Astrocyte of the cerebellum (primary cell): ENCODE measurements around the gene GUCA2A.

Experiments
- DNase-seq: peaks from one replicate; pipeline ENCODE4 v3.0.0-alpha.2; 2011; ENCODE audit warnings: low read depth
- H3K4me3 ChIP-seq: 2 replicates; pipeline ENCODE4 v1.5.1; 2011; ENCODE audit warnings: mild to moderate bottlenecking, low read depth, low read length, moderate library complexity
- in situ Hi-C: cut with HindIII; loops from 2 replicates; pipeline ENCODE4 v1.10.0; 2017; ENCODE audit warnings: low sequenced_read_pairs
- TF ChIP-seq, protein P1 (sequence below): IDR thresholded peaks from 2 replicates; pipeline ENCODE4 v1.5.1; 2012; ENCODE audit warnings: low read length, low read depth, moderate library complexity, mild to moderate bottlenecking; ENCODE audit errors: missing control alignments

The GUCA2A gene

DNA sequence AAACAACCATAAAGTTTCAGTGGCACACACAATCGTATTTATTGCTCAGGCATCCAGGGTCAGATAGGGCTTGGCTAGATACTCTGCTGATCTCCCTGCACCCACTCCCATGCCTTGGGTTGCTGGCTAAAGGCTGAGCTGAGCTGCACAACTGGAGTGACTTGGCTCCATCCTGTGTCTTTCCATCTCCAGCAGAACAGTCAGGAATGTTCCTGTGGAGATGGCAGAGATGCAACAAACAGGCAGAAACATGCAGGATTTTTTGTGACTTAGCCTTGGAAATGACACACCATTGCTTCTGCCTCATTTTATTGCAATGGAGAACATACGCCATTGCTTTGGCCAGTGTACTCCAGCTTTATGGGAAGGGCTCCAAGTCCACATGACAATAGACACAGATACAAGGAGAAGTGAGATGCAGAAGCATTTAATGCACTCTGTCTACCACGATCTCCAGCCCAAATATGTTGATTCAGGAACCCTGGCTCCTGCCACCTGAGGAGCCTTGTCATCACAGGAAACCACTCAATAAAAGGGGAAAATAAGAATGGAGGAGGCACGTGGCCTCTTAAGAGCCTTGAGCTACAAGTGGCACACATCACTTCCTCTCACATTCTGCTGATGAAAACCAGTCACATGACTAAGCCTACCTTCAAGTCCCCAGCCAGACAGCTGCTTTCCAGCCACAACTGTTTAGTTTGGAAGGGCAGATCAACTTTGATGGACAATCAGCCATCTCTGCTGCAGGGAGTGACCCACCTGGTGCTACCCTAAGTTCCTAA is 21.5 kb downstream of the GUCA2A start:
- in situ Hi-C loops, result no loop called here

DNA sequence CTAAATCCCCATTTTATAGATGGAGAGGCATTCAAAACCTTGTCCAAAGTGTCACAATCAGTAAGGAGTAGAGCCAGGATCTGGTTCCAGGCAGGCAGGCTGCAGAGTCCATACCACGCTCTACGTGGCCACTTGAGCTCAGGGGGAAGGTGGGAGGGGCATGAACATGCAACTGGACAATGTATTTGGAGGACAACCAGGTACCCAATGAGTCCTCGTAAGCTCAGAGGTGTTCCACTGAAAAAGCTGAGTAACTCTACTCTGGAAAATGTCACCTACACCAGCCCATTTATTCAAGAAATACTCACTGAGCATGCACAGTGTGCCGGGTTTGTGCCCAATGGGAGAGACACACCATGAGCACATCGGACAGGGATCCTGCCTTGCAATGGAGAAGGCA is 22.6 kb downstream of the GUCA2A start:
- no peak for DNase-seq
- no peak overlapping the region for H3K4me3 ChIP-seq
- in situ Hi-C loops, result no loop called here
- TF ChIP-seq, protein P1, sequence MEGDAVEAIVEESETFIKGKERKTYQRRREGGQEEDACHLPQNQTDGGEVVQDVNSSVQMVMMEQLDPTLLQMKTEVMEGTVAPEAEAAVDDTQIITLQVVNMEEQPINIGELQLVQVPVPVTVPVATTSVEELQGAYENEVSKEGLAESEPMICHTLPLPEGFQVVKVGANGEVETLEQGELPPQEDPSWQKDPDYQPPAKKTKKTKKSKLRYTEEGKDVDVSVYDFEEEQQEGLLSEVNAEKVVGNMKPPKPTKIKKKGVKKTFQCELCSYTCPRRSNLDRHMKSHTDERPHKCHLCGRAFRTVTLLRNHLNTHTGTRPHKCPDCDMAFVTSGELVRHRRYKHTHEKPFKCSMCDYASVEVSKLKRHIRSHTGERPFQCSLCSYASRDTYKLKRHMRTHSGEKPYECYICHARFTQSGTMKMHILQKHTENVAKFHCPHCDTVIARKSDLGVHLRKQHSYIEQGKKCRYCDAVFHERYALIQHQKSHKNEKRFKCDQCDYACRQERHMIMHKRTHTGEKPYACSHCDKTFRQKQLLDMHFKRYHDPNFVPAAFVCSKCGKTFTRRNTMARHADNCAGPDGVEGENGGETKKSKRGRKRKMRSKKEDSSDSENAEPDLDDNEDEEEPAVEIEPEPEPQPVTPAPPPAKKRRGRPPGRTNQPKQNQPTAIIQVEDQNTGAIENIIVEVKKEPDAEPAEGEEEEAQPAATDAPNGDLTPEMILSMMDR, result no peak

More for the DNA sequence above, 21.5 kb downstream of the GUCA2A start:
- TF ChIP-seq, protein P1, result no peak
- DNase-seq, result no peak
- H3K4me3 ChIP-seq, result no peak overlapping the region

DNA sequence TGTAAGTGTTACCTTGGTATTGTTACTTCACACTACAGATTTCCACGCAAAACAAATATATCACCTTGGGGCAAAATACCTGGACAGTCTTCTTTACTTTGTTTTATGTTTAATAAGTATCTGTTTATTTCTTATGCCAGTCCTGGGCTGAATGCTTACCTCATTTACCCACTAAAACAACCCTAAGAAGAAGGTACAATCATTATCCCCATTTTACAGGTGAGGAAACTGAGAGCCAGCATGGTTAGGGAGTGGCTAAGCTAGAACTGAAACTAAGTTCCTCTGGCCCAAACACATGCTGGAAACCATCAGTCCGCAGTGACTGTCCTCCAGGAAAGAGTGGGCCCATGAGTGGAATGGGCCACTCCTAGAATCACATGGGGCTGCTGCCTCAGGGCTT is 24.4 kb downstream of the GUCA2A start:
- no peak overlapping the region for H3K4me3 ChIP-seq
- DNase-seq, result no peak
- in situ Hi-C loops, result no loop called here
- TF ChIP-seq, protein P1, result no peak

DNA sequence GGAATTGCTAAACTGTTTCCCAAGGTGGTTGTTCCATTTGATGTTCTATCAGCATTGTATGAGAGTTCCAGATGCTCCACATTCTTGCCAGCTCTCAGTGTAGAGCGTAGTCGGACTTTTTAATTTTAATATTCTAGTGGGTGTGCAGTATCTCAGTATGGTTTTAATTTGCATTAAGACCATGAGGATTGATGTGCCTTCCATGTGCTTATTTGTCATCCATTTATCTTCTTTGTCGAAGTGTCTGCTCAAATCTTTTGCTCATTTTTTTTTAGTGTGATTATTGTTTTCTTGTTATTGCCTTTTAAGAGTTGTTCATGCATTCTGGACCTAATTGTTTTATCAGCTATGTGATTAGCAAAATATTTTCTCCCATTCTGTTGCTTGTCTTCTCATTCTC is 25.1 kb downstream of the GUCA2A start:
- DNase-seq, result no peak
- TF ChIP-seq, protein P1, result no peak
- in situ Hi-C loops, result no loop called here
- H3K4me3 ChIP-seq, result no peak overlapping the region

DNA sequence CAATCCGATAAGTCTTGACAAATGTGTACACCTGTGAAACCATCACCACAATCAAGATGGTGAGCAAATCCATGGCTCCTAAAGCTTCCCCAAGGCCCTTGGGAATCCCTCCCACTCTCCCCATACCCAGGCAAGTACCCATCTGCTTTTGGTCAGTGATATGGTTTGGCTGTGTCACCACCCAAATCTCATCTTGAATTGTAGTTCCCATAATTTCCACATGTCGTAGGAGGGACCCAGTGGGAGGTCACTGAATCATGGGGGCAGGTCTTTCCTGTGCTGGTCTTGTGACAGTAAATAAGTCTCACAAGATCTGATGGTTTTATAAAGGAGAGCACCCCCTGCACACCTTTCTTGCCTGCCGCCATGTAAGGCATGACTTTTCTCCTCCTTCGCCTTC is 26.0 kb downstream of the GUCA2A start:
- TF ChIP-seq, protein P1, result no peak
- in situ Hi-C loops, result no loop called here
- no peak overlapping the region for H3K4me3 ChIP-seq
- no peak for DNase-seq

DNA sequence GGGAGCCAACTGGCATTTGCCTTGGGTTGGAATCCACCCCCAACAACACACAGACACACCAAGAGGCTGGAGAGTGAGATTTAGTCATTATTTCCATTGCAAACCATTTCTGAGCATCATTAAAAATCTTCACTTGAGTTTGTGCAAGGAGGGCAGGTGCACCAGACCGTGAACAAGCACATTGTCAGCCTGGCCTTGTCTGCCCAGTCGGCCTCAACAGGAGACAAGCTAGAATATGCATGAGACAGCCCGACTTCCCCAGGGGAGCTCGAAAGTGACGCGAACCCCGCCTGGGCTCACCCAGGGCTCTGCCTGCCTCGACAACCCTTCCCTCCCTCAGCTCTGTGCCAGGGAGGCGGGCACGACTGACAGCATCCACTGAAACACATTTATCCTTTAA is 26.8 kb downstream of the GUCA2A start:
- DNase-seq, result no peak
- TF ChIP-seq, protein P1, result no peak
- in situ Hi-C loops, result no loop called here
- H3K4me3 ChIP-seq, result no peak overlapping the region
